ENCODE measurements around the gene CFAP46. TPM values are rescaled to one million over a fixed set of nuclear protein-coding genes. Genes with fewer than 3 reads are reported as not detected.

The CFAP46 gene
- total and polyA plus RNA-seq, 2 donors (not counting 1 experiment from before 2014, with no cell fraction given) = 0.07 TPM; not detected in 1

GRCh38 chr10:132975831-132976682 is 33.7 kb upstream of the CFAP46 start:
- Mint-ChIP-seq H3K27ac (no peak overlapping the region), H3K27me3 (peaks cover 27% of the 10 kb centered on the region), H3K9me3 (ENCODE audit: insufficient read depth) (no peaks in the 10 kb centered on the region), H3K4me3 (no peak overlapping the region), H3K4me1 (no peaks in the 10 kb centered on the region)
- Histone ChIP-seq H2AFZ (ENCODE audit: insufficient read depth, low read depth, low read length, poor library complexity, severe bottlenecking) (no peak overlapping the region), H3K4me3 (ENCODE audit: control extremely low read depth in 1 of 5, extremely low read depth in 1 of 5, insufficient read depth in 1 of 5, low read depth in 2 of 5, low read length in 4 of 5) (no peak overlapping the region), H3K79me2 (ENCODE audit: control insufficient read depth, insufficient read depth, low read length) (no peaks in the 10 kb centered on the region), H3K4me2 (replicated peaks; ENCODE audit: low read depth, low read length, poor library complexity, severe bottlenecking) (no peak overlapping the region), H4K20me1 (ENCODE audit: control insufficient read depth, insufficient read depth, low read length, poor library complexity, severe bottlenecking) (no peaks in the 10 kb centered on the region), H3K27me3 (replicated peaks in 1 of 4; ENCODE audit: control extremely low read depth in 1 of 4, control insufficient read depth in 3 of 4, insufficient read depth in 4 of 4, low read length in 3 of 4) (peaks cover 0 to 2% (median 0%) of the 10 kb centered on the region in 4 experiments), H3K36me3 (replicated peaks in 1 of 2; ENCODE audit: control extremely low read depth in 1 of 2, control insufficient read depth in 1 of 2, extremely low read depth in 1 of 2, insufficient read depth in 2 of 2, low read length in 1 of 2) (no peaks in the 10 kb centered on the region), H3K27ac (ENCODE audit: low read length in 2 of 2) (no peak overlapping the region), H3K4me1 (ENCODE audit: control insufficient read depth in 2 of 2, insufficient read depth in 2 of 2, low read length in 2 of 2) (no peaks in the 10 kb centered on the region), H3K9ac (ENCODE audit: low read length) (no peak overlapping the region), H3K9me3 (ENCODE audit: control extremely low read depth in 1 of 3, control insufficient read depth in 2 of 3, insufficient read depth in 1 of 3, low read length in 2 of 3) (peaks cover 0 to 9% (median 0%) of the 10 kb centered on the region in 3 donors)
- ATAC-seq (ENCODE audit: low read depth) (no peak), DNase-seq (no peak)
- intact Hi-C loops (cut with micrococcal nuclease) = no loop called here
- ChIA-PET CTCF (no interaction called here), POLR2A (no interaction called here)
- 72% methylated on average over 26 of the region's 30 CpGs for WGBS (ENCODE audit: insufficient coverage)
- TF ChIP-seq CTCF (IDR thresholded peaks at IDR 0.05) (no peak), EZH2 (IDR thresholded peaks at IDR 0.05; ENCODE audit: borderline replicate concordance, insufficient read depth, low read depth, low read length, poor library complexity, severe bottlenecking) (no peak)
